HG02870 (cell line): ENCODE results near the gene ANKLE1.
"Not testable (repeated sequence)": the region's sequence is repeated elsewhere in the genome, so short reads cannot be mapped to it uniquely, and the experiment has no call there.

Source experiments
- ATAC-seq: cut with Tn5 transposase; IDR thresholded peaks from one replicate; pipeline ENCODE4 v1.9.1; 2021; ENCODE audit warnings: mild to moderate bottlenecking, moderate library complexity; ENCODE audit not compliant: unreplicated experiment

Gene ANKLE1

DNA sequence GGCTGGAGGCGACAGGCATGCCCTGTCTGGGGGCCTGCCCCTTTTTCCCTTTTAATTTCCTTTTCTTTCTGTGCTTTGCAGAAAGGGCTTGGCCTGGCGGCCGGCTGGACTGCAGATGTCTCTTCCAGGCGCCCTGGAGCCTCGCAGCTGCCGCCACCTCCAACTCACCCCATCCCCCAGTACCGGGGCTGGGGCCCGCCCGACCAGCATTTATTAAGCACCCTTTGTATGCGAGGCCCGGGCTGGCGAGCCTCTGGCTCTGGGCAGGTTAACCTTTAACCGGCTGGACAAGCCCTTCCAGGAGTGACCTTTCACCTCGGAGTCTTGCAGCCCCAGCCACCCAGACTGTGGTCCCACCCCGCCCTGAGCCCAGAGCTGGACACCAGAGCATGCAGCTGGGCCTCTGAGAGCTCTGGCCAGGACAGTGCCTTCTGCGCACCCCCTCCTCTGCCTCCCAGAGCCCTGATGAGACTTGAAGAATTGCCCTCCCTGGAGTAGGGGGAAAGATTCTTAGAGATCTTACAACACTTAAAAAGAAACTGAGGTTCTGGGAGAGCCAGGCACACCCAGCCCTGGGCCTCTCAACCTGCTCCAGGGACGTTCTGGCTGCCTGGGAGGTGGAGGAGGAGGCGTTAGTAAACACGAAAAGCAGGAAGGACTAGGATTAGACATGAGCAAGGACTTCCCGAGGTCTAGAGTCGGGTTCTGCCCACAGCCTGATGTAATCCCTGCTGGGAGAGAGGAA is 34.8 kb upstream of the ANKLE1 start:
- ATAC-seq, result no peak

DNA sequence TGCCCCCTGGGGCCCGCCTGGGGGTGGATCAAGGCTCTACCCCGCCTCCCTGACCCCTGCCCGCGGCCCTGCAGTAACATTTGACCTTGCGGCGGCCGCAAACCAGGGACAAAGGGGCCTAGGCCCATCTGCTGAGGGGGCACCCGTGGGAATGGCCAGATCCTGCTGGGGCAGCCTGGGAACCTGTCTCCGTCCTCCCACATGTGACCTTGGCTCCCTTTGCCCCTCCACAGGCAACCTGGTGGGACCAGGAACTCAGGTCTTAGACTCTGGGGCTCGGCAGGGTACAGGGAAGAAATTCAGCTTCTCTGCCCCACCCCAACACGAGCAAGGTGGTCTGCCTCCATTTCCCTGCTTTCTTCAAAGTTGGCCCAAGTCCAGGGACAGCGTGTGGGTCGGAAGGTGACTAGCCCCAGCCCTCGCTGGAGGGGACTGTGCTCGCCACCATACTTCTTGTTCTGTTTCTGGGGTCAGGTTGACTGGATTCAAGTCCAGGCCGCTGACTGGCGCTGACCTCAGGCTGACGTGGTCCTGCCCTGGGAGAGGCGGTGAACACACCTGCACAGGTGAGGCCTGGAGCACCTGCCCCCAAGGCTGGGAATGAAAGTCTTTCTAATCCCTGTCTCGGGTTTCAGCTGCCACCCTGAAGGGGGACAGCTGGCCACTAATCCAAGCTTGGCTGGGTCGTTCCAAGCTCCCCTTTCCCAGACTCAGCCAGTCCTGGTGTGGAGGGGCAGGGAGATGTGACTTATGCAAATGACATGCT is 33.5 kb upstream of the ANKLE1 start:
- ATAC-seq, result no peak

DNA sequence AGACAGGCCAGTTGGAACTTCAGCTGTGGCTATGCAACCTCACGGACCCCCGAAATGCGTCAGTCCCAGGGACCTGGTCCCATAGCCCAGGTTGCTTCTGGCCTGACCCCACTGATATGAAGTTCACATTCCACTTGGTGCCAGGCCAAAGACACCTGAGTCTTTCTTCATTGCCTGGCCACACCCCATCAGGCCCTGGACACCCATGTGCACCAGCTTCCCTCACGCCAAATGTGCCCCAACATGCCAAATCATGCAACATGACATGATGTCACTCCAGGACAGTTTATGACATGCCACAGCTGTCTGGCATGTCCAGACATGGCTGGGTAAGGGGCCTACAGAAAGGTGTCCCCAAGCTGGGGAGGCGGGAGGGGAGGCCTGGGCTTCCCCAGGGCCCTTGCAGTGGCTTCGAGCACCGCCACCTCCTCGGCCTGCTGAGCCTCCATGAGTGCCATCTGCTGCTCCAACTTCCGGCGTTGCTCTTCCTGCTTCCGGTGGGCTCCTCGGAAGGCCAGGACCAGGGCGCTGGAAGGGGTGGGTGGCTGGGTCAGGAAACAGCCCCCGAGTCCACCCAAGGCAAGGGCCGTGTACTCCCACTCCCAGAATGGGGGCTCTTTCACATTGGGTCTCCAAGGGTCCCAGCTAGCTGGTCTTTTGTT is 31.7 kb upstream of the ANKLE1 start:
- ATAC-seq, result no peak

DNA sequence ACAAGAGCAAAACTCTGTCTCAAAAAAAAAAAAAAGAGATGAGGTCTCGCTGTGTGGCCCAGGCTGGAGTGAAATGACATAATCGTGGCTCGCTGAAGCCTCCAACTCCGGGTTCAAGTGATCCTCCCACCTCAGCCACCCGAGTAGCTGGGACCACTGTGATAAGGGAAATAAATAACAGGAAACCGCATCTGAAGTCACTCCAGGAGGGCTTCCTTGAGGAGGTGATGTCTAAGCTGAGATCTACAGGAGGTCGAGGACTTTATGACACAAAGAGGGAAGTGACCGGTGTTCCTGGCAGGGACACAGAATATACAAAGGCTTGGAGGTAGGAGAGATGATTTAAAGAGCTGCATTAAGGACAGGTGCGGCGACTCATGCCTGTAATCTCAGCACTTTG is 27.1 kb upstream of the ANKLE1 start:
- no peak for ATAC-seq

DNA sequence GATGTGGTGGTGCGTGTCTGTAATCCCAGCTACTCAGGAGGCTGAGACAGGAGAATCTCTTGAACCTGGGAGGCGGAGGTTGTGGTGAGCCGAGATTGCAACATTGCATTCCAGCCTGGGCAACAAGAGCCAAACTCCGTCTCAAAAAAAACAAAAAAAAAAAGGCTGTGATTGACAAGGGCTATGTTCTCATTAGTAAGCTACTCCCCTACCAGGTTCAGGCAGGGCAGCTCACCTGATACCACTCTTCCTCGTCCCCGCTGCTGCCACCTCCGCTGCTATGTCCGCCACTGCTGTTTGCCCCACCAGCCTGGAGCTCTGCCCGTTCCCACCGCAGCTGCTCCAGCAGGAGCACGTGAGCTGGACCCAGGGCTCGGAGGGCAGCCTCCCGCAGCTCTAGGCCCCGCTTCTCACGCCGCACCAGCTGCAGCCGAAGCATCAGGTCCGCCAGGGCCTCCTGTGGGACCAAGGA is 26.5 kb upstream of the ANKLE1 start:
- ATAC-seq, result no peak

DNA sequence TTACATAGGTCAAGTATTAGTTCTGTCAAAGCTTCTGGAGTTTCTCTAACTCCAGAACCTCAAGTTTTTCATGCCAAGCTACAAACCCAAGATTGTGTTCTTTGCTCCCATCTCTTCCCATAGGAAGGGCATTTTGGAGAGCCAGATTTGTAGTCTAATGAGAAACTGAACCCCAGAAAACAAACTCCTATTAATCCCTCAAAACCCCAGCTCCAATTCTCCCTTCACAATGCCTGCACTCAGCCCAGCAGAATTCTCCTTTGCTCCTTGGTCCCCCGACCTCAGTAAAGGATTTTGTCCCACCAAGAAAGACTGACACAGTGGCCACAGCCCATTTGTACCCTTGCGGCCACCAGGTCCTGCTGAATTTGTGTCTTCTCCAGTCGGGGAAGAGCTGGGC is 25.6 kb upstream of the ANKLE1 start:
- no peak for ATAC-seq

DNA sequence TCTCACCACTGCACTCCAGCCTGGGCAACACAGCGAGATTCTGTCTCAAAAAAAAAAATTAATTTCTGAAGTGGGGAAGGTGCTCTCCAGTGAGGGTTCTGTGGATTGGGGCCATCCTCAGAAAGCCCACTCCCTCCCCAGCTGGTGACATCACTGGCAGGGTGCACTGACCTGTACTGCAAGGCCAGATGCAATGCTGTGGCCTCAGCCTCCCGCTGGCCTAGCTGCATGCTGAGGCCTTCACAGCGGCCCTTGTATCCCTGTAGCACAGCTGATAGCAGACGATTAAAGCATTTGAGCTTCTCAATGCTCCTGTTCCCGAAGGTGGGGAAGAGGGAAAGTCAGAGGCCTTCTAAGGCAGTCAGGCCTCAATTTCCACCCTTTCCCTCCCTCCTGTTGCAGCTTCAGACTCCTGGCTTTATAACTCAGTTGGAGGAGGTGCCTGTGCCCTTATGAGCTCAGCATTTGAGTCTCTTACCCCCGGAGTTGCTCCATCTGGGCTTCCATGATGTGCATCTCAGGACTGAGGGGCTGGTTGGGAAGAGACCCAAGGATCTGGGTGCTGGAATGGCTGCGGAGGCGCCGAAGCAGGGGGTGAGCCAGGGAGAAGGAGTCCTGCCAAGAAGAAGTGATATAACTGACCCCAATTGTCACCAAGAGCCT is 22.5 kb upstream of the ANKLE1 start:
- ATAC-seq, result no peak

DNA sequence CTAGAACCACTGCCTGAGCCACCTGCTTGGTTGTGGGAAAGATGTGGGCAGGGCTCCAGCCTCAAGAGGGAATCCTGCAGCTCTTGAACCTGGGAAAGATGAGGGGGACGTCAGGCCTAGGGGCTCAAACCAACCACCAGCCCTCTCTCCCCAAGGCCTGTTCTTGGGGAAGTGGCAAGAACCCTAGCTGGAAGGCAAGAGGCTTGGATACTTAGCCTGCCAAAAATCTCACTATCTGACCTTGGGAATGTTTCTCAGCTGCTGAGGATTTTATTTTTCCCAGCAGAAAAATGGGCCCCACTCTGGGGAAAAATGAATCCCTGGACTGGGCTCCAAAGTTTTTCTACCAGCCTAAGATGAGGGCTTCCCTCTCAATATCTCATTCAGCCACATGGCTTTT is 21.8 kb upstream of the ANKLE1 start:
- no peak for ATAC-seq

DNA sequence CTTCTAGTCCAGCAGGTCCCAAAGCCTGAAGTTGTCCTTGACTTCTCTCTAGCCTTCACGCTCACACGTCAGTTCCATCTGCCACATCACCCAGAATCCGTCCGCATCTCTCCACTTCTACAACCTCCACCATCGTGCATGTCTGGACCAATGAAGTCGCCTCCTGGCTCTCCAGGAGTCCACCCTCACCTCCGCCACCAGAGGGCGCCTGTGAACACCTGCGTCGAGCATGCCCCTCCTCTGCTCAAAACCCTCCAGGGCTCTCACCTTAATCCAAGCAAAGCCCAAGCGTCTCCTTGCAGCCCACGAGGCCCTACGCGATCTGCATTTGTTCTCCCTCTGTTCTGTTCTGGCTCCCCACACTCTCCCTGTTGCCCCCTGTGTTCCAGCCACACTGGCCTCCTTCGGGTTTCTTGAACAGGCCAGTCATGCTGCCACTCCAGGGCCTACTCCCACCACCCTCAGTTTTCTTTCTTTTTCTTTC is 20.8 kb upstream of the ANKLE1 start:
- no peak for ATAC-seq

DNA sequence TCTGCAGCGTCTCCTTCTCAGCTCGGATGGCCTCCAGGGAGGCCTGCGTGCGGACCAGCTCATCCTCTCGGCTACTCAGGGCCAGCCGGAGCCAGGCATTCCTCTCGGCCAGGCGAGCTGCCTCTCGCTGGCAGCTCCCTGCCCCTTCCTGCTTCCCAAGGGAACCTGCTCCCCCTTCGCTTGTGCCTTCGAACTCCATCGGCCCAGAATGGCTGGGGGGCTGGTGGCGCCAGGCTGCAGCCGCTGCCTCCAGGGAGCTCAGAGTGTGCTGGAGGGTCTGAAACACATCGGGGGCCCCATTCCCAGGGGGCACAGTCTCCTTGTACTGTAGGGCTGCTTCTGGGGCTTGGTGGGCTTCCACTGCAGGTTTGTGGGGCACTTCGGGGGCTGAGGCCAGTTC is 19.1 kb upstream of the ANKLE1 start:
- ATAC-seq, result no peak

DNA sequence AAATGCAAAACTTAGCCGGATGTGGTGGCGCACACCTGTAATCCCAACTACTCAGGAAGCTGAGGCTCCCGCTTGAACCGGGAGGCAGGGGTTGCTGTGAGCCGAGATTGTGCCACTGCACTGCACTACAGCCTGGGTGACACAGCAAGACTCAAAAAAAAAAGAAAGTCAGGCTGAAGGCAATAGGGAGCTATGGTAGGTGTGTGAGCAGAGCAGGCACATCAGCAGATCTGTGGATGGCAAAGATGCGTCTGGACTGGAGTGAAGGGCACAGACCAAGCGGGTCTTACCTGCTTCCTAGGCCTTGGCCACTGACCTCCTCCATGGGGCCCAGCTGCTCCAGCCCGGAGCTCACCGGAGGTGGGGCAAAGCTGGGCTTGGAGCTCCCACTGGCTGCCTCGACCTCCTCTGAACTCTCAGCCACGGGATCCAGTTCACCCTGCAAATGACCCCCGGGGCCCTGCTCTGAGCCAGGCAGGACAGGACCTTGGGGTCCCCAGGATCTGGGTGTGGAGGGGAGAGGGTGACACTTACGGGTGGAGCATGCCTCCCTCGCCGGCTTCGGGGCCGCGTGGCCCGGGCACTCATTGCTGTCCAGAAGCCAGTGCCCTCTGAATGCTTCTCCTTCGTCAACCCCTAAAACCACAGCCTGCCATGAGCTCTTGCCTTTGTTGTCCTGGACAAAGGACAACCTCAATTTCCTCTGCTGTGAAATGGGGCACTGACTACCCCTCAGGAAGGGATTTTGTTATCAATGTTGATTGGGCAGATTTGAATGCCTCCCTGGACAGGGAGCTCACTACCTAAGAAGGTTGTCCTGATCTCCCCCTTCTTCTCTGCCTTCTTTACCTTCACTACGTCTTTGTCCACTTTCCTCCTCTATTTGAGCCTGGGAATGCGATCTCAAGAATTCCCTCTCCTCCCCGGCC is 17.7 kb upstream of the ANKLE1 start:
- no peak for ATAC-seq

DNA sequence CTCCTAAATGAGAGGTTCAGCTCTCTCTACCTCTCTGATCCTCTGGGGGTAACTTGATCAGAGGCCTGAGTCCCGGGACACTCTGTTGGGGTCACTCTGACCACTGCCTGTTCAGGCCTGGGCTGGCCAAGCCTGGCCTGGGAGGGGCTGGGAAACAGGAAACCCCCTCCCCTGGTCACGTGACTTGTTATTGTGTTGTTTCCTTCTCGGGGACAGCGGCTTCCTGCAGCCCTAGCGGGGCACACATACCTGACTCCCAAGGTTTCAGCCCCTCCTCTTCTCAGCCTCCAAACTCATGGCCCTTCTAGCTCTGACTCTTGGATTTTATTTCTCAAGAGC is 17.1 kb upstream of the ANKLE1 start, which contains the start of gene USHBP1:
Gene USHBP1, minus strand, starts transcription at position 105 of the 339 bp plus-strand sequence. CDS start 446 bp downstream, outside the sequence.
- no peak for ATAC-seq

DNA sequence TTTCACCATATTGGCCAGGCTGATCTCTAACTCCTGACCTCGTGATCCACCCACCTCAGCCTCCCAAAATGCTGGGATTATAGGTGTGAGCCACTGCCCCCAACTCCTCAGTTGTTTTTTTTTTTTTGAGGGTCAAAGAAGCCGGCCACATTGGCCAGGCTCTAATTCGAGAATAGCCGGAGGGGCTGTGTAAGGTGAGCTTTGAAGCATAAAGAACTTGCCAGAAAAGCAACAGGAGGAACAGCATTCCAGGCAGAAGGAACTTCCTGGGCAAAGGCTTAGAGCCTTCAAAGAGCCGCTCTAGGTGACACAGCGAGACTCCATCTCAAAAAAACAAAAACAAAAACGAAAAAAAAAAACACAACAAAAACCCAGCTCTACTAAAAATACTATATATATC is 15.7 kb upstream of the ANKLE1 start:
- ATAC-seq, result no peak

DNA sequence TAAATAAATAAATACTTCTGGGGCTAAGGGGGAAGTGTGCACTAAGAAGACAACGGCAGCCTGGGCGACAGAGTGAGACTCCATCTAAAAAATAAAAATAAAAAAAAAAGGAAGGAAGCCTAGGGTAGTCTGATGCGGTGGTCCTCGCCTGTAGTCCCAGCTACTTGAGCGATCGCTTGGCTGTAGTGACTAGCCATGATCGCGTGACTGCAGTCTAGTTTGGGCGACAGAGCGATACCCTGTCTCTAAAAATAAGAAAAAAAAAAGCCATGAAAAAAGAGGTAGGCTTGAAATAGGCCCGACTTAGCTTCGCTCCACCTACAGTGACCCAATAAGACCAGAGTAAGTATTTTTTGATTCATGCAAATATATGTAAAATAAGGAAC is 15.1 kb upstream of the ANKLE1 start:
- no peak for ATAC-seq

DNA sequence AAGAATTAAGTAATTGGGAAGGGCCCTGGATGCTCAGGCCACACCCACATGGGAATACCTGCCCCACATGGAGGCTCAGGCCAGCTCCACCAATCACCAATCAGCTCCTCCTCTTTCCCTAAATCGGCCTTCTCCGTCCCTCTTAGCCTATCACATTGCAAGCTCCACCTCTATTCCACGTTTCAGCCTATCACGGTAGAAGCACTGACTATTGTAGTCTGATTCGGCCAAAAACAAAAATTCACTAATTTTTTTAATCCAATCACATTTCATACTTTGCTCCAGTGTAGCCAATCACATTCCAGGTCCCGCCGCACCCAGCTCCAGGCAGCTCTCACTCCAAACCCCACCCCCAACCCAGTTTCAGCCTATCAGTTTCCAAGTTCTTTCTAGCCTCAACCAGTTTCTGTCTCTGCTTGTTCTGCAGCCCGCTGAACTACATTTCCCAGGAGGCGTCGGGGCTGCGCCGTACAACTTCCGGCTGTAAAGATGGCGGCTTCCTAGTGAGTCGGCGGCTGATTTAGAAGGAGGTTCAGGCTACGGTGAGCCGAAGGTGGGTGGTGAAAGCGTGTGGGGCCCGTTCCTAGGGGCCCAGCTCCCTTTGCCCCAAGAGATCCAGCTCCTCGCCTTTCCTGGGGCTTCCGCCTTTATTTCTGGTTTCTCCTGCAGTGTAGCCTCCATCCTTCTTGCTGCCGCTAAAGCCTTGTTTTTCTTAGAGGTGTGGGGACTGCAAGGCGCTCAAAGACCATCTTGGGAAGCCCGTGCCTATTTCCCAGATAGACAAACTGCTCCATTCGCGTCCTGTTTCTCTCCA is 14.5 kb upstream of the ANKLE1 start, which contains the start of gene BABAM1:
Gene BABAM1, plus strand, starts transcription at position 469 of the 814 bp plus-strand sequence. CDS start 1,364 bp downstream, outside the sequence.
- ATAC-seq, result peak; percentile 91

DNA sequence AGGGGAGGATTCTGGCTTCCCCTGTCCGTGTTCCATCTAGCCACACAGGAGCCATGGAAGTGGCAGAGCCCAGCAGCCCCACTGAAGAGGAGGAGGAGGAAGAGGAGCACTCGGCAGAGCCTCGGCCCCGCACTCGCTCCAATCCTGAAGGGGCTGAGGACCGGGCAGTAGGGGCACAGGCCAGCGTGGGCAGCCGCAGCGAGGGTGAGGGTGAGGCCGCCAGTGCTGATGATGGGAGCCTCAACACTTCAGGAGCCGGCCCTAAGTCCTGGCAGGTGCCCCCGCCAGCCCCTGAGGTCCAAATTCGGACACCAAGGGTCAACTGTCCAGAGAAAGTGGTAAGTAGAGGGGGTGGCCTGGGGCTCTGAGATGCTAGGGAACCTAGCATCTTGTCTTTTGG is 12.9 kb upstream of the ANKLE1 start:
- no peak for ATAC-seq

DNA sequence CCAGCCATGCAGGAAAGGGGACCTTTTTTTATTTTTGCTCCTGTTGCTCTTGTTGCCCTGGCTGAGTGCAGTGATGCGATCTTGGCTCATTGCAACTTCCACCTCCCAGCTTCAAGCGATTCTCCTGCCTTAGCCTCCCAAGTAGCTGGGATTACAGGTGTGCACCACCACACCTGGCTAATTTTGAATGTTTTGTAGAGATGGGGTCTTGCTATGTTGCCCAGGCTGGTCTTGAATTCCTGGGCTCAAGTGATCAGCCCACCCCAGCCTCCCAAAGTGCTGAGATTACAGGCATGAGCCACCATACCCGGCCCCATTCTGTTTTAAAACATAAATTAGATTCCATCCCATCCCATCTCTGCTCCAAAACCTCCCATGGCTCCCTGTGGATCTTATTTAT is 6.8 kb upstream of the ANKLE1 start:
- ATAC-seq, result not testable (repeated sequence)

DNA sequence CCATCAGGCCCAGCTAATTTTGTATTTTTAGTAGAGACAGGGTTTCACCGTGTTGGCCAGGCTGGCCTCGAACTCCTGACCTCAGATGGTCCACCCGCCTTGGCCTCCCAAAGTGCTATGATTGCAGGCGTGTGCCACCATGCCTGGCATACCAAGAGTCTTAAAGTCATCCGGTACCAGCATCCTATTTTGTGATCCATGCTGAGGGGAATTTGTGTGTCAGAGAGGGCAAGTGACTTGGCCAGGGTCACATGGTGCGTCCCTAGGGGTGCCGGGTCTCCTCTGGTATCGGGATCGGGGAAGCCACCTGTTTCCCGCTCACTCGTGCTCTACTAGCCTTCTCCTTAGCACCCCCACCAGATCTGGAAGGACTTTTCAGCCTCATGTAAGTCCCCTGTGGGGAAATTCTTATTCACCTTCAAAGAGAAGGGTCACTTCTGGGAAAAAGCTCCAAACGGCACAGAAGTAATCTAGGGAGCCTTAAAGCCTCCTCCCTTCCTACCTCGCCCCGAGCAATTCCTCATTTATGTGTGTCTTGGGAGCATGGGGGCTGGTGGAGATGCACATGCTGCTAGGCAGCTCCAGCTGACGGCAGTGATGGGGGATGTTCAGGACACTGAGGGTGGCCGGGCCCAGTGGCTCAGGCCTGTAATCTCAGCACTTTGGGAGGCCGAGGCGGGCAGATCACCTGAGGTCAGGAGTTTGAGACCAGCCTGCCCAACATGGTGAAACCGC is 6.1 kb upstream of the ANKLE1 start:
- ATAC-seq, result no peak
